Adrenal gland (tissue), 12 donors: ENCODE data around the gene MBTPS2. TPM values are rescaled to one million over a fixed set of nuclear protein-coding genes. Genes with fewer than 3 reads are reported as not detected.
"Not testable (repeated sequence)": the region's sequence is repeated elsewhere in the genome, so short reads cannot be mapped to it uniquely, and the experiment has no call there.

ENCODE experiments used
- DNase-seq, 7 donors: peaks; one replicate each; pipeline ENCODE4 v3.0.0-alpha.2; 2019 to 2020
- H3K27ac ChIP-seq, 5 donors: fragments of 200-600 bp; sonication (generic) in 4 of 5; 1 replicate in 3 of 5; 2 replicates in 2 of 5; pipeline versions ENCODE4 v1.5.1 to v1.8.0; 2016 to 2020; ENCODE audit warnings: mild to moderate bottlenecking in 1 of 5
- H3K27me3 ChIP-seq: fragments of 200-600 bp; 2 replicates; pipeline ENCODE4 v1.8.0; 2021
- H3K36me3 ChIP-seq, 2 donors: fragments of 200-600 bp; replicated peaks in 1 of 2; 1 replicate in 1 of 2; 2 replicates in 1 of 2; pipeline versions ENCODE4 v1.5.1 to v1.8.0; 2018 to 2022
- H3K4me1 ChIP-seq, 2 donors: fragments of 200-600 bp; replicated peaks in 1 of 2; 1 replicate in 1 of 2; 2 replicates in 1 of 2; pipeline versions ENCODE4 v1.5.1 to v1.8.0; 2018 to 2021
- H3K4me3 ChIP-seq, 4 donors: fragments of 200-600 bp; sonication (generic) in 3 of 4; one replicate each; pipeline ENCODE4 v1.5.1; 2016 to 2018
- H3K9me3 ChIP-seq, 3 donors: fragments of 200-600 bp; sonication (generic) in 1 of 3; replicated peaks in 1 of 3; 1 replicate in 2 of 3; 2 replicates in 1 of 3; pipeline versions ENCODE4 v1.5.1 to v1.8.0; 2016 to 2021
- CTCF ChIP-seq, 6 experiments: fragments of 450-650 bp in 4 of 6; fragments of 200-600 bp in 2 of 6; sonication (generic) in 1 of 6; IDR thresholded peaks; 1 replicate in 5 of 6; 2 replicates in 1 of 6; pipeline versions ENCODE4 v1.5.1 to v1.8.0; 2016 to 2021; ENCODE audit warnings: antibody characterized with exemption in 6 of 6, mild to moderate bottlenecking in 2 of 6, moderate library complexity in 1 of 6
- POLR2A ChIP-seq, 2 donors: fragments of 450-650 bp; IDR thresholded peaks; one replicate each; pipeline ENCODE4 v1.6.1; 2017; ENCODE audit warnings: antibody characterized with exemption in 2 of 2, mild to moderate bottlenecking in 2 of 2, moderate library complexity in 1 of 2
- WGBS, 4 donors: extraction: QIAGEN DNeasy Blood & Tissue Kit in 2 of 4; methylation state at CpG; one replicate each; pipeline versions ENCODE4 v1.1.5 to v1.1.7; 2013 to 2017; 5-methylcytosine and 5-hydroxymethylcytosine counted together
- intact Hi-C, 2 donors: fragments of 100-400 bp; cut with DNase I; formaldehyde crosslinking; loops; one replicate each; pipeline versions ENCODE4 v1.14.1 to v1.15.0; 2022 to 2023
- polyA plus RNA-seq, 3 donors: library from polyadenylated mRNA; stranded (reverse); fragments of 200-250 nt in 2 of 3; fragments of 350-450 nt in 1 of 3; fragmentation: Illumina TruSeq in 1 of 3; extraction: RNeasy Lipid Tissue Mini Kit (QIAGEN cat#74804) in 1 of 3; gene quantifications; one replicate each; pipeline ENCODE4 v1.2.3, GENCODE V29; 2013 to 2014
- total RNA-seq, 9 donors: library from RNA; depleted of rRNA in 4 of 9; stranded (reverse); fragments of >200 nt in 4 of 9; fragments of 120-200 nt in 1 of 9; fragmentation: NEBNext Ultra II Directional in 1 of 9; extraction: Animal tissue kit (Norgen Biotek cat#: 25700) in 1 of 9; gene quantifications; one replicate each; pipeline versions ENCODE4 v1.1.0 to v1.2.4, GENCODE V29; 2013 to 2023
- donor health status: healthy with polysubstance abuse.
- donor health status: Bipolar disorder and iron deficiency.
- donor health status: DM: yes; HTN: yes; CAD: no.
- donor health status: DM: no; HTN: no; CAD: no.
- donor health status: DM: no; HTN: no; CAD: no.
- donor health status: DM: yes; HTN: yes; CAD: no.

MBTPS2 gene
- total and polyA plus RNA-seq, 12 donors, result 2.1 to 25.2 (median 16.9) TPM

DNA sequence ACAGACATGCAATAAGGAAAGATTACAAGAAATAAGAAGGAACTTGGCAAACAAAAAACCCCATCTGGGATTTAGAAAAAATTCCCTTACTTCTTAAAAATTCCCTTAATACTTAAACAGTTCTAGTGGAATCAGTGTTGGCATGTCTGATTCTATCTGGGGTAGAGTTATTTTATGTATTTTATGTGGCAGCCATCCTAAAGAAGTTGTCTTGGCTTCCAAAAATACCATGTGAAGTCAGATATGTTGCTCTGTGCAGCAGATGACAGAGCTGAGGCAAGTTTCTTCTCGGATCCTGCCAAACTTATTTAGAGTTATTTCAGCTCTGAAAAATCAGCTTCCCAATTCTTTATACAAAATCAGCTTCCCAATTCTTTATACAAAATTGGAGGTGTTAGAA lies 31.1 kb downstream of the MBTPS2 start:
- Histone ChIP-seq H3K4me1 (no peaks in the 10 kb centered on the region), H3K4me3 (no peak overlapping the region), H3K27me3 (no peaks in the 10 kb centered on the region), H3K9me3 (no peaks in the 10 kb centered on the region), H3K27ac (no peak overlapping the region), H3K36me3 (no peaks in the 10 kb centered on the region)
- DNase-seq, result no peak
- TF ChIP-seq POLR2A (IDR thresholded peaks at IDR 0.05) (no peak), CTCF (IDR thresholded peaks at IDR 0.05) (no peak)
- WGBS, 4 donors, result 67 to 86% (median 75%) methylated on average over 1 of the region's 1 CpG
- intact Hi-C loops, result no loop called here

DNA sequence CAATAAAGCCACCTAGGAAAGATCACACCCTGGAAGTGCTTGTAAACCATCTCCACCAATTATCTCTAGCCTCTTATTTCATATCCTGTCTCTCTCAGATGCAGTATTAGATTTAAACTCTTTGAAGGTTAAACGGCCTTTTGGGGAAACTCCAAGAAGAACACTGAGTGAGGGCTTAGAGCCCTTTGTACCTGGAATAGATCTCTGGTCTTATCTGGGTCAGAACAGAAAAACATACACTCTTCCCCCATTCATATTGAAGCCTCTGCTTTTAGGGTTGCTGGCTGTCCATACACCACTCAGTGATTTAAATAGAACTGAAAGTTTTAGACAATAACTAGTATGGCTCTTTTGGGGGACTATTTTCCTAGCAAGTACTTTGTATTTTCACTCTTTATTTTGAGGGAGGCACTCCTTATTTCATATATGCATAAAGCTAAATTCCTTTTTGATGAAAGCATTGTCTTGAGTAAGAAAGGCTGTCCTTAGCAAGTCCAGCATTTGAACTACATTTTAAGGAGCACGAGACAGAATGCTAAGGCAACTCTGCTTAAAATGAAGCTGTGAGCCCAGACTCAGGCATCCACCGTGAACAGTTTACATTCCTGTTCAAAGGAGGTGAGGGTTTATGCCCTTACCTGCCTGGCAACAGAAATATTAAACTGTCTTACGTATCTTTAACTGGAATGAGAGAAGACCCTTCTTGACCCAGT lies 33.8 kb downstream of the MBTPS2 start:
- no peak overlapping the region for H3K27ac ChIP-seq
- no peak for TF ChIP-seq POLR2A (IDR thresholded peaks at IDR 0.05)
- no peak for TF ChIP-seq CTCF (IDR thresholded peaks at IDR 0.05)
- H3K27me3 ChIP-seq, result no peaks in the 10 kb centered on the region

GRCh38 chrX:21874182-21874581 lies 34.8 kb downstream of the MBTPS2 start:
- H3K9me3 ChIP-seq, H3K4me3 ChIP-seq, H3K36me3 ChIP-seq, DNase-seq, intact Hi-C loops, H3K4me1 ChIP-seq, H3K27ac ChIP-seq, H3K27me3 ChIP-seq: not testable (repeated sequence)
- WGBS, 4 donors, result 67 to 83% (median 72%) methylated on average over 3 of the region's 3 CpGs

More for the DNA sequence above, 33.8 kb downstream of the MBTPS2 start:
- WGBS, 4 donors, result 50 to 68% (median 61%) methylated on average over 4 of the region's 4 CpGs
- no peak overlapping the region for H3K4me3 ChIP-seq
- intact Hi-C loops, result no loop called here
- H3K36me3 ChIP-seq, result no peaks in the 10 kb centered on the region
- DNase-seq, result no peak
- H3K4me1 ChIP-seq, result no peaks in the 10 kb centered on the region
- H3K9me3 ChIP-seq, result no peaks in the 10 kb centered on the region

DNA sequence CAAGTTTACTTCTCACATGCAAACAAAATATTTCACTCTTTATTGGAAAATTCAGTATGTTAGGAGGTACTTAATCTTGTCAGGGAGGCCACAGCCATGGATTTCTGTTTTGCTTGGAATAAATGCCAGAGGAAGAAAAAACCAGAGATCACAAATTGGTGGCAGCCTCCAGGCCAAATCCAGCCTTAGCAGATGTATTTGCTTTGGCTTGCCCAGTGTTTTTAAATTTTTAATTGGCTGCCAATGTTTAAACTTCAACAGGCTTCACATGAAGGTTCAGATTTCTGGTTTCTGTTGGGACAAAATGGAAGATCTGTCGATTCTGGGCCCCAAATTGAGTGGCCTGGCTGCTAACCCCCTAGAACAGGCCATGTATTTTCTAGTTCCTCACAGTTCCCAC lies 35.6 kb downstream of the MBTPS2 start:
- no peak overlapping the region for H3K4me3 ChIP-seq
- intact Hi-C loops, result no loop called here
- no peaks in the 10 kb centered on the region for H3K9me3 ChIP-seq
- 45 to 80% (median 61%) methylated on average over 1 of the region's 1 CpG for WGBS, 4 donors
- no peak for DNase-seq
- H3K27me3 ChIP-seq, result no peaks in the 10 kb centered on the region
- TF ChIP-seq CTCF (IDR thresholded peaks at IDR 0.05), result no peak
- TF ChIP-seq POLR2A (IDR thresholded peaks at IDR 0.05), result no peak
- no peaks in the 10 kb centered on the region for H3K36me3 ChIP-seq
- no peaks in the 10 kb centered on the region for H3K4me1 ChIP-seq
- H3K27ac ChIP-seq, result no peak overlapping the region
